Activated naive CD4-positive, alpha-beta T cell treated with anti-CD3 and anti-CD28 coated beads for 36 hours (primary cell): ENCODE measurements around the gene MYL5. TPM values are rescaled to one million over a fixed set of nuclear protein-coding genes. Genes with fewer than 3 reads are reported as not detected.
A peak's percentile ranks its signal among the peaks of the same experiment; 100 is the strongest.

ENCODE experiments used
- CTCF ChIA-PET: fragments of 350-600 bp; sonication (Branson Sonifier 250); formaldehyde crosslinking; loops from one replicate; lab custom pipeline; 2021; ENCODE audit warnings: antibody characterized with exemption; lab: Charles Lee
- DNase-seq: peaks from one replicate; pipeline ENCODE4 v3.0.0-alpha.2; 2020
- H3K27ac Mint-ChIP-seq: one replicate; pipeline ENCODE4 v1.8.0; 2021; ENCODE audit warnings: mild to moderate bottlenecking, mixed read lengths
- H3K27me3 Mint-ChIP-seq: one replicate; pipeline ENCODE4 v1.8.0; 2021; ENCODE audit warnings: low read depth, mixed read lengths
- H3K36me3 Mint-ChIP-seq: one replicate; pipeline ENCODE4 v1.8.0; 2021; ENCODE audit warnings: low read depth, mixed read lengths
- H3K4me1 Mint-ChIP-seq: one replicate; pipeline ENCODE4 v1.8.0; 2021; ENCODE audit warnings: low read depth, mixed read lengths
- H3K4me3 Mint-ChIP-seq: one replicate; pipeline ENCODE4 v1.8.0; 2021; ENCODE audit warnings: mild to moderate bottlenecking, moderate library complexity, mixed read lengths
- H3K9me3 Mint-ChIP-seq: one replicate; pipeline ENCODE4 v1.8.0; 2021; ENCODE audit warnings: mixed read lengths
- intact Hi-C: fragments of 100-400 bp; cut with micrococcal nuclease; formaldehyde crosslinking; loops from one replicate; pipeline ENCODE4 v1.15.1; 2023
- total RNA-seq, 2 experiments: library from RNA; stranded (reverse); gene quantifications; one replicate each; pipeline ENCODE4 v1.2.3, GENCODE V29; 2021

MYL5 gene
- total RNA-seq, 2 experiments from 2014 or later, result 12.0 to 12.9 TPM

GRCh38 chr4:673349-674091 lies 822 bp upstream of the MYL5 start:
- Mint-ChIP-seq H3K4me3 (peak overlapping the region; percentile 84), H3K36me3 (peaks cover 23% of the 10 kb centered on the region), H3K27ac (peak overlapping the region; percentile 66), H3K9me3 (no peaks in the 10 kb centered on the region), H3K4me1 (peaks cover 15% of the 10 kb centered on the region), H3K27me3 (no peaks in the 10 kb centered on the region)
- DNase-seq, result no peak
- CTCF ChIA-PET, result interaction anchor here (0.6 to 2.5 kb wide), 5 partner anchors 9 to 70 kb away, joined by 3 to 9 read pairs (median 4); no protein-coding TSS in a partner anchor
- intact Hi-C loops, result loop anchor here (1.0 to 10.0 kb wide), 8 partner anchors 9 to 674 kb away; partner anchors contain the start of genes PCGF3, PIGG, UVSSA and ZNF141

GRCh38 chr4:675036-675882 lies 917 bp downstream of the MYL5 start:
- Mint-ChIP-seq H3K27me3 (no peaks in the 10 kb centered on the region), H3K27ac (peak overlapping the region; percentile 84), H3K9me3 (no peaks in the 10 kb centered on the region), H3K36me3 (peaks cover 22% of the 10 kb centered on the region), H3K4me3 (peak overlapping the region; percentile 84), H3K4me1 (peaks cover 15% of the 10 kb centered on the region)
- peak; percentile 26 for DNase-seq
- intact Hi-C loops, result loop anchor here (2.0 to 10.0 kb wide), 2 partner anchors 340 to 432 kb away; partner anchors contain the start of gene ZNF141
- CTCF ChIA-PET, result interaction anchor here (1.9 to 2.5 kb wide), 2 partner anchors 9 to 23 kb away, joined by 6 to 9 read pairs; no protein-coding TSS in a partner anchor

GRCh38 chr4:675980-676870 lies 1.9 kb downstream of the MYL5 start:
- CTCF ChIA-PET, result interaction anchor here (1.9 to 2.5 kb wide), 2 partner anchors 8 to 22 kb away, joined by 6 to 9 read pairs; no protein-coding TSS in a partner anchor
- no peaks in the 10 kb centered on the region for H3K27me3 Mint-ChIP-seq
- H3K36me3 Mint-ChIP-seq, result peaks cover 14% of the 10 kb centered on the region
- peak overlapping the region; percentile 84 for H3K4me3 Mint-ChIP-seq
- intact Hi-C loops, result loop anchor here (2.0 to 10.0 kb wide), 2 partner anchors 341 to 433 kb away; partner anchors contain the start of gene ZNF141
- H3K4me1 Mint-ChIP-seq, result peaks cover 18% of the 10 kb centered on the region
- no peak for DNase-seq
- H3K9me3 Mint-ChIP-seq, result no peaks in the 10 kb centered on the region
- no peak overlapping the region for H3K27ac Mint-ChIP-seq

- Mint-ChIP-seq H3K9me3 (no peaks in the 10 kb centered on the region), H3K4me1 (peaks cover 18% of the 10 kb centered on the region), H3K36me3 (peaks cover 11% of the 10 kb centered on the region), H3K27me3 (no peaks in the 10 kb centered on the region), H3K4me3 (no peak overlapping the region), H3K27ac (no peak overlapping the region)
- DNase-seq, result no peak
- CTCF ChIA-PET, result no interaction called here
- intact Hi-C loops, result loop anchor here (10.0 kb wide), 1 partner anchor 342 kb away; the partner anchor contains the start of gene ZNF141
Measured at GRCh38 chr4:676871-677235, 2.5 kb downstream of the MYL5 start.

GRCh38 chr4:677431-678293 lies 3.3 kb downstream of the MYL5 start:
- DNase-seq, result no peak
- Mint-ChIP-seq H3K9me3 (no peaks in the 10 kb centered on the region), H3K27ac (no peak overlapping the region), H3K4me3 (no peak overlapping the region), H3K27me3 (no peaks in the 10 kb centered on the region), H3K4me1 (peaks cover 16% of the 10 kb centered on the region), H3K36me3 (peaks cover 7% of the 10 kb centered on the region)
- CTCF ChIA-PET, result no interaction called here
- intact Hi-C loops, result loop anchor here (10.0 kb wide), 1 partner anchor 343 kb away; the partner anchor contains the start of gene ZNF141

- CTCF ChIA-PET, result no interaction called here
- Mint-ChIP-seq H3K27ac (no peak overlapping the region), H3K9me3 (no peaks in the 10 kb centered on the region), H3K27me3 (no peaks in the 10 kb centered on the region), H3K4me3 (no peak overlapping the region), H3K4me1 (peaks cover 9% of the 10 kb centered on the region), H3K36me3 (peaks cover 1% of the 10 kb centered on the region)
- DNase-seq, result no peak
- intact Hi-C loops, result loop anchor here (10.0 kb wide), 1 partner anchor 344 kb away; the partner anchor contains the start of gene ZNF141
Measured at GRCh38 chr4:678331-679103, 4.2 kb downstream of the MYL5 start.

- Mint-ChIP-seq H3K36me3 (no peaks in the 10 kb centered on the region), H3K4me3 (no peak overlapping the region), H3K4me1 (peaks cover 8% of the 10 kb centered on the region), H3K27me3 (no peaks in the 10 kb centered on the region), H3K9me3 (no peaks in the 10 kb centered on the region), H3K27ac (no peak overlapping the region)
- no peak for DNase-seq
- CTCF ChIA-PET, result no interaction called here
- intact Hi-C loops, result loop anchor here (10.0 kb wide), 1 partner anchor 344 kb away; the partner anchor contains the start of gene ZNF141
Measured at GRCh38 chr4:679104-679481, 4.8 kb downstream of the MYL5 start.

DNA sequence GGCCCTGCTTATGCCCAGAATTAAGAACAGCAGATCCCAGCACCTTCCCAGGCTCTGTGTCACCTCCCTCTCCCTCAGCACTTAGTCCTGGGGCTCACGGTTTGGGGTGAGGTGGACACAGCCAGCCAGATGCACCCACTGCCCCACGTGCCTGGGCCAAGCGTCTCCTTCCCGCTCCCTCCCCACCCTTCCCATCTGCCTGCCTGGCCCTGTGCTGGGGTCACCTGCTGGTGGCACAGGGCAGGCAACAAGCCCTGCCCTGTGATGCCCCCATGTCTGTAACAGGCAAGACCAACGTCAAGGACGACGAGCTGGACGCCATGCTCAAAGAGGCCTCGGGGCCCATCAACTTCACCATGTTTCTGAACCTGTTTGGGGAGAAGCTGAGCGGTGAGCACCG lies 5.3 kb downstream of the MYL5 start:
- H3K27ac Mint-ChIP-seq, result no peak overlapping the region
- H3K27me3 Mint-ChIP-seq, result no peaks in the 10 kb centered on the region
- no peak overlapping the region for H3K4me3 Mint-ChIP-seq
- intact Hi-C loops, result loop anchor here (10.0 kb wide), 1 partner anchor 345 kb away; the partner anchor contains the start of gene ZNF141
- peaks cover 8% of the 10 kb centered on the region for H3K4me1 Mint-ChIP-seq
- DNase-seq, result no peak
- H3K36me3 Mint-ChIP-seq, result no peaks in the 10 kb centered on the region
- no peaks in the 10 kb centered on the region for H3K9me3 Mint-ChIP-seq
- CTCF ChIA-PET, result no interaction called here

DNA sequence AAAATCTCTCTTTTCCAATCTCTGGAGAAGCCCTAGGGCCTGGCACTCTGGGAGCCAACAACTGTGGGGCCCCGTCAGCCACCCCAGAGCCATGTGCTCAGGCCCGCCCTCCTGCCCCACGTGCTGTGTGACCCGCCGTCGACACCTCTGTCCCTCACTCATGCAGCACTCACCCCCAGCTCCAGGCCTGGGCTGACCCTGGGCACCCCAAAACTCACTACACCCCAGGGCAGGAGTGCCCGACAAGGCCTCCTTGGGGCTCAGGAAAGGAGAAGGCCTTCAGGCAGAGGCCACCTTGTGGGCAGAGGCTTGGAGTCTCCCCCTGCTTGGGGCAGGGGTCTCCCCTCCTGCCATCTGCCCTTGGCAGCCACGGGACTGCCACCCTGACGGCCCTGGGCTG lies 5.7 kb downstream of the MYL5 start:
- Mint-ChIP-seq H3K27ac (no peak overlapping the region), H3K4me3 (no peak overlapping the region), H3K27me3 (peaks cover 2% of the 10 kb centered on the region), H3K36me3 (no peaks in the 10 kb centered on the region), H3K9me3 (no peaks in the 10 kb centered on the region), H3K4me1 (peaks cover 8% of the 10 kb centered on the region)
- intact Hi-C loops, result no loop called here
- CTCF ChIA-PET, result no interaction called here
- no peak for DNase-seq

DNA sequence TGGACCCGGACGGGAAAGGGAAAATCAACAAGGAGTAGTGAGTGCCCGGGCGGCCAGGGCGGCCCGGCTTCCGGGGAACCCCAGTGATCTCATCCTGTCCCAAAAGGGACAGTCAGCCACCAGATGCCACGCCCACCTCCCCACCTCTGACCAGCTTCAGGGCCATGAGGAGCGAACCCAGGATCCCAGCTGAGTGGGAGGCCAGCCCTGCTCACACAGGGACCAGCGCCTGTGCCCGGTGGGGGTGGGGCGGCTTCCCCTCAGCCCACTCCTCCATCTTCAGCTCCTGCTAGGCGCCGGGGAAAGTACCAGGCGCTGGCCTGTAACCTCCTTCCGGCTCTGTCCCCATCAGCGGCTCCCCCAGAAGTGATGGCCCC lies 6.2 kb downstream of the MYL5 start:
- no peak for DNase-seq
- intact Hi-C loops, result no loop called here
- H3K4me3 Mint-ChIP-seq, result peak overlapping the region; percentile 18

More for the DNA sequence above, 6.2 kb downstream of the MYL5 start:
- Mint-ChIP-seq H3K27me3 (peaks cover 4% of the 10 kb centered on the region), H3K27ac (no peak overlapping the region), H3K9me3 (no peaks in the 10 kb centered on the region), H3K4me1 (peaks cover 8% of the 10 kb centered on the region), H3K36me3 (no peaks in the 10 kb centered on the region)
- CTCF ChIA-PET, result no interaction called here
